ENCODE data around the gene FOXP2. TPM values are rescaled to one million over a fixed set of nuclear protein-coding genes. Genes with fewer than 3 reads are reported as not detected.
"Not testable (repeated sequence)": the region's sequence is repeated elsewhere in the genome, so short reads cannot be mapped to it uniquely, and the experiment has no call there.

The FOXP2 gene
- total RNA-seq, 1 experiment from 2014 or later: not detected

GRCh38 chr7:114589436-114589835 lies 174.8 kb downstream of the FOXP2 start:
- Histone ChIP-seq H3K9ac (ENCODE audit: low read length) (no peak overlapping the region), H3K9me3 (ENCODE audit: low read length) (peaks cover 30% of the 10 kb centered on the region), H3K79me2 (ENCODE audit: low read length) (no peaks in the 10 kb centered on the region), H2AFZ (ENCODE audit: low read length) (no peak overlapping the region), H3K4me2 (ENCODE audit: low read depth, low read length, poor library complexity, severe bottlenecking) (no peak overlapping the region), H3K27ac (ENCODE audit: low read length) (no peak overlapping the region), H4K20me1 (ENCODE audit: insufficient read depth, low read depth, low read length) (no peaks in the 10 kb centered on the region), H3K27me3 (ENCODE audit: low read length) (no peaks in the 10 kb centered on the region), H3K4me1 (ENCODE audit: low read length) (no peaks in the 10 kb centered on the region), H3K9me2 (replicated peaks; ENCODE audit: insufficient read depth, low read length) (no peaks in the 10 kb centered on the region), H3K36me3 (ENCODE audit: insufficient read depth, low read length) (no peaks in the 10 kb centered on the region), H3K4me3 (ENCODE audit: low read length) (no peak overlapping the region)
- no peak for DNase-seq

GRCh38 chr7:114590298-114590697 lies 175.7 kb downstream of the FOXP2 start:
- H3K9me2 ChIP-seq (replicated peaks; ENCODE audit: insufficient read depth, low read length): no peaks in the 10 kb centered on the region
- no peak overlapping the region for H3K4me3 ChIP-seq (ENCODE audit: low read length)
- H4K20me1 ChIP-seq (ENCODE audit: insufficient read depth, low read depth, low read length): no peaks in the 10 kb centered on the region
- H3K9me3 ChIP-seq (ENCODE audit: low read length): peaks cover 28% of the 10 kb centered on the region; the same call in 1 of the 2 replicates
- no peak overlapping the region for H3K4me2 ChIP-seq (ENCODE audit: low read depth, low read length, poor library complexity, severe bottlenecking)
- H3K27me3 ChIP-seq (ENCODE audit: low read length): no peaks in the 10 kb centered on the region
- no peak overlapping the region for H2AFZ ChIP-seq (ENCODE audit: low read length)
- no peaks in the 10 kb centered on the region for H3K36me3 ChIP-seq (ENCODE audit: insufficient read depth, low read length)
- no peak overlapping the region for H3K27ac ChIP-seq (ENCODE audit: low read length)
- H3K79me2 ChIP-seq (ENCODE audit: low read length): no peaks in the 10 kb centered on the region
- H3K4me1 ChIP-seq (ENCODE audit: low read length): no peaks in the 10 kb centered on the region
- no peak for DNase-seq
- H3K9ac ChIP-seq (ENCODE audit: low read length): no peak overlapping the region

GRCh38 chr7:114598946-114599345 lies 184.3 kb downstream of the FOXP2 start:
- Histone ChIP-seq H2AFZ (ENCODE audit: low read length) (no peak overlapping the region), H3K27ac (ENCODE audit: low read length) (no peak overlapping the region)
- no peak for DNase-seq

GRCh38 chr7:114606100-114606499 lies 191.5 kb downstream of the FOXP2 start:
- DNase-seq: no peak
- H3K9me2 ChIP-seq (replicated peaks; ENCODE audit: insufficient read depth, low read length): no peaks in the 10 kb centered on the region
- H3K4me1 ChIP-seq (ENCODE audit: low read length): no peaks in the 10 kb centered on the region
- H3K36me3 ChIP-seq (ENCODE audit: insufficient read depth, low read length): no peaks in the 10 kb centered on the region
- H3K9ac ChIP-seq (ENCODE audit: low read length): no peak overlapping the region
- no peak overlapping the region for H3K27ac ChIP-seq (ENCODE audit: low read length)
- H3K9me3 ChIP-seq (ENCODE audit: low read length): peaks cover 33% of the 10 kb centered on the region
- no peaks in the 10 kb centered on the region for H4K20me1 ChIP-seq (ENCODE audit: insufficient read depth, low read depth, low read length)
- no peaks in the 10 kb centered on the region for H3K27me3 ChIP-seq (ENCODE audit: low read length)
- no peak overlapping the region for H3K4me2 ChIP-seq (ENCODE audit: low read depth, low read length, poor library complexity, severe bottlenecking)
- no peaks in the 10 kb centered on the region for H3K79me2 ChIP-seq (ENCODE audit: low read length)
- no peak overlapping the region for H3K4me3 ChIP-seq (ENCODE audit: low read length)
- H2AFZ ChIP-seq (ENCODE audit: low read length): no peak overlapping the region

More at GRCh38 chr7:114598946-114599345, 184.3 kb downstream of the FOXP2 start:
- H3K27me3 ChIP-seq (ENCODE audit: low read length): no peaks in the 10 kb centered on the region
- H3K4me3 ChIP-seq (ENCODE audit: low read length): no peak overlapping the region
- H3K9me2 ChIP-seq (replicated peaks; ENCODE audit: insufficient read depth, low read length): no peaks in the 10 kb centered on the region
- no peak overlapping the region for H3K4me2 ChIP-seq (ENCODE audit: low read depth, low read length, poor library complexity, severe bottlenecking)
- no peaks in the 10 kb centered on the region for H3K4me1 ChIP-seq (ENCODE audit: low read length)
- no peaks in the 10 kb centered on the region for H4K20me1 ChIP-seq (ENCODE audit: insufficient read depth, low read depth, low read length)
- H3K79me2 ChIP-seq (ENCODE audit: low read length): no peaks in the 10 kb centered on the region
- H3K9me3 ChIP-seq (ENCODE audit: low read length): peaks cover 15% of the 10 kb centered on the region
- no peak overlapping the region for H3K9ac ChIP-seq (ENCODE audit: low read length)
- no peaks in the 10 kb centered on the region for H3K36me3 ChIP-seq (ENCODE audit: insufficient read depth, low read length)

- H3K4me3 ChIP-seq (ENCODE audit: low read length); H3K36me3 ChIP-seq (ENCODE audit: insufficient read depth, low read length); H3K4me2 ChIP-seq (ENCODE audit: low read depth, low read length, poor library complexity, severe bottlenecking); H4K20me1 ChIP-seq (ENCODE audit: insufficient read depth, low read depth, low read length); H3K4me1 ChIP-seq (ENCODE audit: low read length); H3K27me3 ChIP-seq (ENCODE audit: low read length); DNase-seq; H3K9ac ChIP-seq (ENCODE audit: low read length); H2AFZ ChIP-seq (ENCODE audit: low read length); H3K79me2 ChIP-seq (ENCODE audit: low read length); H3K27ac ChIP-seq (ENCODE audit: low read length); H3K9me2 ChIP-seq (replicated peaks; ENCODE audit: insufficient read depth, low read length): not testable (repeated sequence)
- peaks cover 24% of the 10 kb centered on the region; the same call in 1 of the 2 replicates for H3K9me3 ChIP-seq (ENCODE audit: low read length)
Measured at GRCh38 chr7:114608822-114609221, 194.2 kb downstream of the FOXP2 start.

GRCh38 chr7:114620208-114620607 lies 205.6 kb downstream of the FOXP2 start:
- Histone ChIP-seq H3K9me2 (replicated peaks; ENCODE audit: insufficient read depth, low read length) (no peaks in the 10 kb centered on the region; the same call in 1 of the 2 replicates), H3K36me3 (ENCODE audit: insufficient read depth, low read length) (no peaks in the 10 kb centered on the region)

GRCh38 chr7:114622221-114622620 lies 207.6 kb downstream of the FOXP2 start:
- Histone ChIP-seq H3K4me2 (ENCODE audit: low read depth, low read length, poor library complexity, severe bottlenecking) (no peak overlapping the region), H3K9me3 (ENCODE audit: low read length) (peaks cover 10% of the 10 kb centered on the region; the same call in 1 of the 2 replicates), H3K36me3 (ENCODE audit: insufficient read depth, low read length) (no peaks in the 10 kb centered on the region), H3K27me3 (ENCODE audit: low read length) (no peaks in the 10 kb centered on the region), H3K79me2 (ENCODE audit: low read length) (no peaks in the 10 kb centered on the region), H3K27ac (ENCODE audit: low read length) (no peak overlapping the region), H2AFZ (ENCODE audit: low read length) (no peak overlapping the region), H3K9me2 (replicated peaks; ENCODE audit: insufficient read depth, low read length) (no peaks in the 10 kb centered on the region; the same call in 1 of the 2 replicates), H3K9ac (ENCODE audit: low read length) (no peak overlapping the region), H3K4me1 (ENCODE audit: low read length) (no peaks in the 10 kb centered on the region), H4K20me1 (ENCODE audit: insufficient read depth, low read depth, low read length) (no peaks in the 10 kb centered on the region), H3K4me3 (ENCODE audit: low read length) (no peak overlapping the region)
- DNase-seq: no peak

More at GRCh38 chr7:114620208-114620607, 205.6 kb downstream of the FOXP2 start:
- Histone ChIP-seq H4K20me1 (ENCODE audit: insufficient read depth, low read depth, low read length) (no peaks in the 10 kb centered on the region), H3K79me2 (ENCODE audit: low read length) (no peaks in the 10 kb centered on the region), H3K9ac (ENCODE audit: low read length) (no peak overlapping the region), H3K4me3 (ENCODE audit: low read length) (no peak overlapping the region), H3K27ac (ENCODE audit: low read length) (no peak overlapping the region), H3K4me1 (ENCODE audit: low read length) (no peaks in the 10 kb centered on the region), H3K9me3 (ENCODE audit: low read length) (peaks cover 6% of the 10 kb centered on the region; the same call in 1 of the 2 replicates), H2AFZ (ENCODE audit: low read length) (no peak overlapping the region), H3K27me3 (ENCODE audit: low read length) (no peaks in the 10 kb centered on the region), H3K4me2 (ENCODE audit: low read depth, low read length, poor library complexity, severe bottlenecking) (no peak overlapping the region)
- no peak for DNase-seq

- Histone ChIP-seq H3K9me3 (ENCODE audit: low read length) (peaks cover 7% of the 10 kb centered on the region; the same call in 1 of the 2 replicates), H3K4me1 (ENCODE audit: low read length) (no peaks in the 10 kb centered on the region), H3K9ac (ENCODE audit: low read length) (no peak overlapping the region), H3K27me3 (ENCODE audit: low read length) (no peaks in the 10 kb centered on the region), H2AFZ (ENCODE audit: low read length) (no peak overlapping the region), H3K79me2 (ENCODE audit: low read length) (no peaks in the 10 kb centered on the region), H4K20me1 (ENCODE audit: insufficient read depth, low read depth, low read length) (no peaks in the 10 kb centered on the region), H3K36me3 (ENCODE audit: insufficient read depth, low read length) (no peaks in the 10 kb centered on the region), H3K4me3 (ENCODE audit: low read length) (no peak overlapping the region), H3K4me2 (ENCODE audit: low read depth, low read length, poor library complexity, severe bottlenecking) (no peak overlapping the region), H3K9me2 (replicated peaks; ENCODE audit: insufficient read depth, low read length) (no peaks in the 10 kb centered on the region; the same call in 1 of the 2 replicates), H3K27ac (ENCODE audit: low read length) (no peak overlapping the region)
- DNase-seq: no peak
Measured at GRCh38 chr7:114623146-114623545, 208.5 kb downstream of the FOXP2 start.

Measured in Karpas-422 (cell line).